GM23248 (cell line): ENCODE data around the gene SP6. TPM values are rescaled to one million over a fixed set of nuclear protein-coding genes. Genes with fewer than 3 reads are reported as not detected.

Source experiments
- DNase-seq: peaks from one replicate; pipeline ENCODE4 v3.0.0-alpha.2; 2015
- H2AFZ ChIP-seq: fragments of 200-600 bp; sonication (generic); 2 replicates; pipeline ENCODE4 v1.6.1; 2016; ENCODE audit warnings: antibody characterized with exemption
- H3F3A ChIP-seq: fragments of 200-600 bp; sonication (generic); 2 replicates; pipeline ENCODE4 v1.6.1; 2016; ENCODE audit warnings: mild to moderate bottlenecking, antibody characterized with exemption, mixed run types; ENCODE audit not compliant: insufficient read depth
- H3K27ac ChIP-seq: fragments of 200-600 bp; sonication (generic); 2 replicates; pipeline ENCODE4 v1.5.1; 2016; ENCODE audit warnings: mild to moderate bottlenecking
- H3K27me3 ChIP-seq: fragments of 200-600 bp; sonication (generic); replicated peaks from 2 replicates; pipeline ENCODE4 v1.6.1; 2016; ENCODE audit warnings: mild to moderate bottlenecking; ENCODE audit not compliant: insufficient read depth
- H3K36me3 ChIP-seq: fragments of 200-600 bp; sonication (generic); 2 replicates; pipeline ENCODE4 v1.6.1; 2016; ENCODE audit warnings: low read depth, mild to moderate bottlenecking
- H3K4me1 ChIP-seq: fragments of 200-600 bp; sonication (generic); 2 replicates; pipeline ENCODE4 v1.6.1; 2016; ENCODE audit warnings: mild to moderate bottlenecking; ENCODE audit not compliant: insufficient read depth
- H3K4me2 ChIP-seq: fragments of 200-600 bp; sonication (generic); one replicate; pipeline ENCODE4 v1.6.1; 2016; ENCODE audit warnings: mild to moderate bottlenecking; ENCODE audit not compliant: unreplicated experiment
- H3K4me3 ChIP-seq: fragments of 200-600 bp; sonication (generic); 2 replicates; pipeline ENCODE4 v1.5.1; 2016; ENCODE audit warnings: mild to moderate bottlenecking
- H3K79me2 ChIP-seq: fragments of 200-600 bp; sonication (generic); 2 replicates; pipeline ENCODE4 v1.6.1; 2016; ENCODE audit warnings: mild to moderate bottlenecking; ENCODE audit not compliant: insufficient read depth
- H3K9ac ChIP-seq: fragments of 200-600 bp; sonication (generic); 2 replicates; pipeline ENCODE4 v1.6.1; 2016; ENCODE audit warnings: mild to moderate bottlenecking
- H3K9me2 ChIP-seq: fragments of 200-600 bp; sonication (generic); 2 replicates; pipeline ENCODE4 v1.6.1; 2016; ENCODE audit warnings: mixed run types, mild to moderate bottlenecking, moderate library complexity; ENCODE audit not compliant: insufficient read depth
- H3K9me3 ChIP-seq: fragments of 200-600 bp; sonication (generic); one replicate; pipeline ENCODE4 v1.6.1; 2017; ENCODE audit warnings: low read depth
- H4K20me1 ChIP-seq: fragments of 200-600 bp; sonication (generic); 2 replicates; pipeline ENCODE4 v1.6.0; 2016; ENCODE audit not compliant: insufficient read depth
- EZH2 ChIP-seq: fragments of 200-600 bp; sonication (generic); IDR thresholded peaks from 2 replicates; pipeline ENCODE4 v1.6.1; 2018; ENCODE audit warnings: antibody characterized with exemption, mild to moderate bottlenecking; ENCODE audit not compliant: insufficient read depth, poor library complexity, severe bottlenecking
- EZH2phosphoT487 ChIP-seq: fragments of 200-600 bp; sonication (generic); IDR thresholded peaks from 2 replicates; pipeline ENCODE4 v1.6.1; 2018; ENCODE audit warnings: antibody characterized with exemption, moderate library complexity, mild to moderate bottlenecking, low read depth; ENCODE audit not compliant: insufficient read depth
- WGBS, 2 experiments: methylation state at CpG; one replicate each; pipeline ENCODE4 v1.1.6; 2015 to 2017; ENCODE audit warnings: low lambda C conversion rate in 2 of 2, low coverage in 1 of 2; ENCODE audit errors: missing lambda C conversion rate in 2 of 2; 5-methylcytosine and 5-hydroxymethylcytosine counted together
- in situ Hi-C: fragments of 300-500 bp; cut with MboI; formaldehyde crosslinking; loops from 2 replicates; pipeline ENCODE4 v1.15.0; 2020
- polyA plus RNA-seq: library from polyadenylated mRNA; unstranded; fragments of >200 nt; fragmentation: Nextera tagmentation; extraction: Ambion mirVana; gene quantifications from 2 replicates; pipeline ENCODE4 v1.2.1, GENCODE V29; 2016
- total RNA-seq: library from RNA; depleted of rRNA; stranded (reverse); fragments of >200 nt; shearing (Covaris generic); gene quantifications from 2 replicates; pipeline ENCODE4 v1.2.3, GENCODE V29; 2014

SP6 gene
- total and polyA plus RNA-seq, 2 experiments from 2014 or later, result not detected

DNA sequence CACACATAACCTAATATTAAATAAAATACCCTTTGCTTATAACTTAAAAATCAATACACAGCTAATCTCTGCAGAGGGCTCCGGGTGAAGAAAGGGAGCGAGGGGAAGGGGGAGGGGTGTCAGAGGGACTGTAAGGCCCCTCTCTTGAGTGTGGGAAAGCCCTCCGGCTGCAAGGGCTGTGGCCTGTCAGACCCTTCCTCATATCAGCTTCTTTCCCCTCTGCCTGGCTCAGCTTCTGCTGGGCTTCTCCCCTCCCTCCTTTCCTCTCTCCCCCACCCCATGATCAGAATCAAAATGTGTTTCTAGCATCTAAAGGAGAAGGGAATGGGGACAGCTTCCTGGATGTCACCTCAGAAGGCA, 5.3 kb downstream of the SP6 start:
- peaks cover 13% of the 10 kb centered on the region; the same call in 1 of the 2 replicates for H3K27me3 ChIP-seq
- H4K20me1 ChIP-seq, result no peaks in the 10 kb centered on the region
- no peak overlapping the region for H3K4me3 ChIP-seq
- H3K4me2 ChIP-seq, result no peak overlapping the region
- H2AFZ ChIP-seq, result no peak overlapping the region
- no peaks in the 10 kb centered on the region for H3K9me3 ChIP-seq
- DNase-seq, result no peak
- no peaks in the 10 kb centered on the region for H3K9me2 ChIP-seq
- 54 to 74% methylated on average over 3 of the region's 3 CpGs for WGBS, 2 experiments
- H3K9ac ChIP-seq, result no peak overlapping the region
- no peaks in the 10 kb centered on the region for H3F3A ChIP-seq
- in situ Hi-C loops, result no loop called here
- no peaks in the 10 kb centered on the region; the same call in 1 of the 2 replicates for H3K79me2 ChIP-seq
- no peaks in the 10 kb centered on the region for H3K36me3 ChIP-seq
- no peaks in the 10 kb centered on the region for H3K4me1 ChIP-seq
- TF ChIP-seq EZH2phosphoT487 (no peak), EZH2 (no peak)
- H3K27ac ChIP-seq, result no peak overlapping the region

DNA sequence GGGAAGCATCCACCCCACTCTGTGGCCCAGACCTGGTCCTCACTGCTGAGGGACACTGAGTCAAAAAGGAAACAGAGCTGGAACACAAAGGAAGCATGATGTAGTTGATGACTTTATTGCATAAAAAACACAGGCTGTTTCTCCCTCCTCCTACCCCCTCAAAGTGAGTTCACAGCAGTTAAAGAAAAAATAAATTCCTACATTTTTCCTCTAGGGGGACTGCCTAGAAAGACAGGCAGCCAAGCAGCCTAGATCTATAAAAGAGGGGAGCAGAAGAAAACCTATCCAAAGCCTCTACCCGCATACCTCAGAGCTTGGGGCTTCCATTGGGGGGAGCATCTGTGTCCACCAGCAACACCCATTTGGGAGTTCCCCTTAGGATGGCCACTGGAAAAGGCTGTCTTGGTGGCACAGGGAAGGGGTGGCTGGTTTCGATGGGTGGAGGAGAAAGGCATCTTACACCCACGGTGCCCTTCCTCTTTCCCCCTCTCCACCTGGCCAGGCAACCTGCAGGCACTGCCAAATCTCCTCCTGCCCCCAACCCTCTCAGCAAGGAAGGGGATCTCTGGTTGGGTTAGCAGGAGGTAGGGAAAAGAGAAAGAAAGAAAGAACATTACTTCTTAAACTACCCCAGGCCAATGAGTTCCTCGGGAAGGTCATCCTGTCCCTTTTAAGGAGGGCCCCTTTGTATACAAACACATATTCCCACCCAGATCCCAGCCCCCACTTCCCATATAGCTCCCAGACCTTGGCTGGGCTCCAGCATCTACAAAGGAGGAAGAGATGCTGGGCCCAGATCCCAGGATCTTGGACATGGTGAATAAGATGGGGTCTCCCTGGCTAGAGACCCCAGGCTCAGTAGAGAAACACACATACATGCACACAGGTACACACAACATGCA, 5.9 kb downstream of the SP6 start:
- 71 to 73% methylated on average over 4 of the region's 4 CpGs for WGBS, 2 experiments

DNA sequence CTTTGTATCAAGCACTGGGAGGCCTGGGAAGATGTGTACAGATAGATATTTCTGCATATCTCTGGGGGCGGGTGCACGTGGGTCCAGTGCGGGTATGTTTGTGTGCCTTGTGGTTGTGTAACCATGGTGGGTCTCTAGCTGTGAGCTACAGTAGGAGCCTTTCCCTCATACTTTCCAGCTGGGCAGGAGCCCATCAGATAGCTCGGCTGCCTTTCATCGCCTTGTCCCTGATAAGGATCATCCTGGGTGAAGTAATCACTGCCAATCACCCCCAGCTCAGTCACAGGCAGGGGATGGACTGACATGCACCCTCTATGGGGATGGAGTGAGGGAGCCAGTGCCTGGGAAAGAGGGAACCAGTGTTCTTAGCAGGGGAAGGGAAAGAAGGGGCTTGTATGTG, 6.7 kb downstream of the SP6 start:
- Histone ChIP-seq H3K27me3 (peaks cover 13% of the 10 kb centered on the region; the same call in 1 of the 2 replicates), H3K27ac (no peak overlapping the region), H3K36me3 (no peaks in the 10 kb centered on the region), H3K9ac (no peak overlapping the region), H3K9me3 (no peaks in the 10 kb centered on the region), H3K4me2 (no peak overlapping the region), H2AFZ (no peak overlapping the region), H3K4me3 (no peak overlapping the region), H4K20me1 (no peaks in the 10 kb centered on the region), H3K9me2 (no peaks in the 10 kb centered on the region), H3F3A (no peaks in the 10 kb centered on the region), H3K79me2 (peaks cover 10% of the 10 kb centered on the region), H3K4me1 (0 out of 2 replicates have a peak, but pooled peaks cover 5% of the 10 kb centered on the region)
- no peak for TF ChIP-seq EZH2
- no peak for TF ChIP-seq EZH2phosphoT487
- in situ Hi-C loops, result loop anchor here (5.0 kb wide), 1 partner anchor 43 kb away; no protein-coding TSS in a partner anchor
- 54 to 69% methylated on average over 5 of the region's 5 CpGs for WGBS, 2 experiments
- DNase-seq, result peak; percentile 35

More for the DNA sequence above, 5.9 kb downstream of the SP6 start:
- peak; percentile 52 for DNase-seq
- Histone ChIP-seq H3K36me3 (no peaks in the 10 kb centered on the region), H3K4me2 (no peak overlapping the region), H3K4me1 (0 out of 2 replicates have a peak, but pooled peaks cover 5% of the 10 kb centered on the region), H2AFZ (no peak overlapping the region), H3F3A (no peaks in the 10 kb centered on the region), H3K79me2 (peaks cover 6% of the 10 kb centered on the region), H3K27me3 (peaks cover 13% of the 10 kb centered on the region; the same call in 1 of the 2 replicates), H3K9me2 (no peaks in the 10 kb centered on the region), H3K4me3 (no peak overlapping the region), H3K9ac (no peak overlapping the region), H3K27ac (no peak overlapping the region), H3K9me3 (no peaks in the 10 kb centered on the region), H4K20me1 (no peaks in the 10 kb centered on the region)
- no peak for TF ChIP-seq EZH2
- no peak for TF ChIP-seq EZH2phosphoT487
- in situ Hi-C loops, result loop anchor here (5.0 kb wide), 1 partner anchor 42 kb away; no protein-coding TSS in a partner anchor

GRCh38 chr17:47843391-47843730, 7.6 kb downstream of the SP6 start:
- no peak overlapping the region for H2AFZ ChIP-seq
- H3K79me2 ChIP-seq, result peaks cover 10% of the 10 kb centered on the region
- H3F3A ChIP-seq, result no peaks in the 10 kb centered on the region
- no peak overlapping the region for H3K27ac ChIP-seq
- in situ Hi-C loops, result loop anchor here (5.0 kb wide), 1 partner anchor 44 kb away; no protein-coding TSS in a partner anchor
- no peaks in the 10 kb centered on the region for H3K9me3 ChIP-seq
- H3K4me3 ChIP-seq, result no peak overlapping the region
- peaks cover 13% of the 10 kb centered on the region; the same call in 1 of the 2 replicates for H3K27me3 ChIP-seq
- no peak overlapping the region for H3K9ac ChIP-seq
- 0 out of 2 replicates have a peak, but pooled peaks cover 5% of the 10 kb centered on the region for H3K4me1 ChIP-seq
- TF ChIP-seq EZH2phosphoT487, result no peak
- no peak for DNase-seq
- no peak overlapping the region for H3K4me2 ChIP-seq
- no peaks in the 10 kb centered on the region for H3K36me3 ChIP-seq
- H4K20me1 ChIP-seq, result no peaks in the 10 kb centered on the region
- 7% methylated on average over 2 to 6 of the region's 6 CpGs for WGBS, 2 experiments
- no peaks in the 10 kb centered on the region for H3K9me2 ChIP-seq
